A673 (cell line): ENCODE measurements around the gene PCDHGA2.

ENCODE experiments used
- EZH2 ChIP-seq: fragments of 200-600 bp; sonication (generic); IDR thresholded peaks from 2 replicates; pipeline ENCODE4 v1.6.1; 2017; ENCODE audit warnings: borderline replicate concordance, low read depth, mild to moderate bottlenecking, mixed read lengths, antibody characterized with exemption, low read length; ENCODE audit not compliant: poor library complexity, severe bottlenecking
- TF ChIP-seq, protein P1 (sequence below): fragments of 300-800, 200-600 bp; sonication (generic); conservative IDR thresholded peaks from 2 replicates; pipeline ENCODE4 v1.5.1; 2017; ENCODE audit warnings: low read depth, mild to moderate bottlenecking, antibody characterized with exemption, low read length, moderate library complexity, mixed read lengths

DNA sequence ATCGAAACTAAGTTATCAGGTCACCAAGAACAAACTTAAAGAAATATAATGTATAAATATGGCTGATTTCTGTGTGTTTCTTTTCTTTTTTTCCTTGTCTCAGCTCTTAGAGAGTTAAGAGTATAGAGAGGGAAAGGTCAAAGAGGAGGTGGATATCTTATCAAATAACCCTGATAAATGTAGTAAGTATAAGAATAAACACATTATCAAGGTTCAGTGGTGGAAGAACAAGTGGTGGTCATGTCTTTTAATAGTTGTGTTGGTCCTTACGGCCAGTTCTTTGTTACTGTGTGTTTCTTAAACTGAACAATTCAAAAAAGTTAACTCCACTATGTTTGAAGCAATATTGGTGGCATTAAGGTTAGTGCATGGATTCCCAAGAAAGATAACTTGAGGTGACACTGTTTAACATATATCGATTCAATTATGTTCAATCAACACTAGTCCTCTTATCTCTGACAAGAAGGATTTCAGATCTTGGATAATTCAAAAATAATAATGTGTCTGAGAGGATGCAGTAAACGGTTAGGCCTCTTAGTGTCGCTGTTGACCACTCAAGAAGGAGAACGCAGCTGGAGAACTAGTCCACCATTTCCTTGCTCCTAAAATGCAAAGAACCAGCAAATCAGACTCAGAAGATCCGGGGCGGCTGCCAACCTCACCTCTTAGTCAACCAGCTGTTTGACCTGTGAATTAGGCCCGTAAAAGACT is 4.8 kb downstream of the PCDHGA2 start, which contains the start of gene PCDHGA3:
- no peak for TF ChIP-seq EZH2
- TF ChIP-seq, protein P1, sequence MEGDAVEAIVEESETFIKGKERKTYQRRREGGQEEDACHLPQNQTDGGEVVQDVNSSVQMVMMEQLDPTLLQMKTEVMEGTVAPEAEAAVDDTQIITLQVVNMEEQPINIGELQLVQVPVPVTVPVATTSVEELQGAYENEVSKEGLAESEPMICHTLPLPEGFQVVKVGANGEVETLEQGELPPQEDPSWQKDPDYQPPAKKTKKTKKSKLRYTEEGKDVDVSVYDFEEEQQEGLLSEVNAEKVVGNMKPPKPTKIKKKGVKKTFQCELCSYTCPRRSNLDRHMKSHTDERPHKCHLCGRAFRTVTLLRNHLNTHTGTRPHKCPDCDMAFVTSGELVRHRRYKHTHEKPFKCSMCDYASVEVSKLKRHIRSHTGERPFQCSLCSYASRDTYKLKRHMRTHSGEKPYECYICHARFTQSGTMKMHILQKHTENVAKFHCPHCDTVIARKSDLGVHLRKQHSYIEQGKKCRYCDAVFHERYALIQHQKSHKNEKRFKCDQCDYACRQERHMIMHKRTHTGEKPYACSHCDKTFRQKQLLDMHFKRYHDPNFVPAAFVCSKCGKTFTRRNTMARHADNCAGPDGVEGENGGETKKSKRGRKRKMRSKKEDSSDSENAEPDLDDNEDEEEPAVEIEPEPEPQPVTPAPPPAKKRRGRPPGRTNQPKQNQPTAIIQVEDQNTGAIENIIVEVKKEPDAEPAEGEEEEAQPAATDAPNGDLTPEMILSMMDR = peak; percentile 40; the same call in 1 of the 2 replicates
